ENCODE data around the gene ANKRD29. TPM values are rescaled to one million over a fixed set of nuclear protein-coding genes. Genes with fewer than 3 reads are reported as not detected.

ANKRD29 gene
- total and polyA plus RNA-seq, 10 of the 15 experiments (the other 5 are each of a cell fraction or from before 2014, with no cell fraction given): 0.53 to 9.2 (median 1.6) TPM

- TF ChIP-seq, protein P1, sequence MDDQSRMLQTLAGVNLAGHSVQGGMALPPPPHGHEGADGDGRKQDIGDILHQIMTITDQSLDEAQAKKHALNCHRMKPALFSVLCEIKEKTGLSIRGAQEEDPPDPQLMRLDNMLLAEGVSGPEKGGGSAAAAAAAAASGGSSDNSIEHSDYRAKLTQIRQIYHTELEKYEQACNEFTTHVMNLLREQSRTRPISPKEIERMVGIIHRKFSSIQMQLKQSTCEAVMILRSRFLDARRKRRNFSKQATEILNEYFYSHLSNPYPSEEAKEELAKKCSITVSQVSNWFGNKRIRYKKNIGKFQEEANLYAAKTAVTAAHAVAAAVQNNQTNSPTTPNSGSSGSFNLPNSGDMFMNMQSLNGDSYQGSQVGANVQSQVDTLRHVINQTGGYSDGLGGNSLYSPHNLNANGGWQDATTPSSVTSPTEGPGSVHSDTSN (IDR thresholded peaks at IDR 0.05; ENCODE audit: insufficient replicate concordance, low read depth, low read length): no peak
- TF ChIP-seq, protein P2, sequence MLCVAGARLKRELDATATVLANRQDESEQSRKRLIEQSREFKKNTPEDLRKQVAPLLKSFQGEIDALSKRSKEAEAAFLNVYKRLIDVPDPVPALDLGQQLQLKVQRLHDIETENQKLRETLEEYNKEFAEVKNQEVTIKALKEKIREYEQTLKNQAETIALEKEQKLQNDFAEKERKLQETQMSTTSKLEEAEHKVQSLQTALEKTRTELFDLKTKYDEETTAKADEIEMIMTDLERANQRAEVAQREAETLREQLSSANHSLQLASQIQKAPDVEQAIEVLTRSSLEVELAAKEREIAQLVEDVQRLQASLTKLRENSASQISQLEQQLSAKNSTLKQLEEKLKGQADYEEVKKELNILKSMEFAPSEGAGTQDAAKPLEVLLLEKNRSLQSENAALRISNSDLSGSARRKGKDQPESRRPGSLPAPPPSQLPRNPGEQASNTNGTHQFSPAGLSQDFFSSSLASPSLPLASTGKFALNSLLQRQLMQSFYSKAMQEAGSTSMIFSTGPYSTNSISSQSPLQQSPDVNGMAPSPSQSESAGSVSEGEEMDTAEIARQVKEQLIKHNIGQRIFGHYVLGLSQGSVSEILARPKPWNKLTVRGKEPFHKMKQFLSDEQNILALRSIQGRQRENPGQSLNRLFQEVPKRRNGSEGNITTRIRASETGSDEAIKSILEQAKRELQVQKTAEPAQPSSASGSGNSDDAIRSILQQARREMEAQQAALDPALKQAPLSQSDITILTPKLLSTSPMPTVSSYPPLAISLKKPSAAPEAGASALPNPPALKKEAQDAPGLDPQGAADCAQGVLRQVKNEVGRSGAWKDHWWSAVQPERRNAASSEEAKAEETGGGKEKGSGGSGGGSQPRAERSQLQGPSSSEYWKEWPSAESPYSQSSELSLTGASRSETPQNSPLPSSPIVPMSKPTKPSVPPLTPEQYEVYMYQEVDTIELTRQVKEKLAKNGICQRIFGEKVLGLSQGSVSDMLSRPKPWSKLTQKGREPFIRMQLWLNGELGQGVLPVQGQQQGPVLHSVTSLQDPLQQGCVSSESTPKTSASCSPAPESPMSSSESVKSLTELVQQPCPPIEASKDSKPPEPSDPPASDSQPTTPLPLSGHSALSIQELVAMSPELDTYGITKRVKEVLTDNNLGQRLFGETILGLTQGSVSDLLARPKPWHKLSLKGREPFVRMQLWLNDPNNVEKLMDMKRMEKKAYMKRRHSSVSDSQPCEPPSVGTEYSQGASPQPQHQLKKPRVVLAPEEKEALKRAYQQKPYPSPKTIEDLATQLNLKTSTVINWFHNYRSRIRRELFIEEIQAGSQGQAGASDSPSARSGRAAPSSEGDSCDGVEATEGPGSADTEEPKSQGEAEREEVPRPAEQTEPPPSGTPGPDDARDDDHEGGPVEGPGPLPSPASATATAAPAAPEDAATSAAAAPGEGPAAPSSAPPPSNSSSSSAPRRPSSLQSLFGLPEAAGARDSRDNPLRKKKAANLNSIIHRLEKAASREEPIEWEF (IDR thresholded peaks at IDR 0.05; ENCODE audit: insufficient replicate concordance, low read depth, low read length): no peak
- TF ChIP-seq CBFB (IDR thresholded peaks at IDR 0.05; ENCODE audit: low read depth) (no peak), YBX1 (IDR thresholded peaks at IDR 0.05) (no peak), GATAD2B (conservative IDR thresholded peaks at IDR 0.05; ENCODE audit: low read depth) (no peak), TCF7 (IDR thresholded peaks at IDR 0.05; ENCODE audit: borderline replicate concordance) (no peak)
- TF ChIP-seq, protein P3, sequence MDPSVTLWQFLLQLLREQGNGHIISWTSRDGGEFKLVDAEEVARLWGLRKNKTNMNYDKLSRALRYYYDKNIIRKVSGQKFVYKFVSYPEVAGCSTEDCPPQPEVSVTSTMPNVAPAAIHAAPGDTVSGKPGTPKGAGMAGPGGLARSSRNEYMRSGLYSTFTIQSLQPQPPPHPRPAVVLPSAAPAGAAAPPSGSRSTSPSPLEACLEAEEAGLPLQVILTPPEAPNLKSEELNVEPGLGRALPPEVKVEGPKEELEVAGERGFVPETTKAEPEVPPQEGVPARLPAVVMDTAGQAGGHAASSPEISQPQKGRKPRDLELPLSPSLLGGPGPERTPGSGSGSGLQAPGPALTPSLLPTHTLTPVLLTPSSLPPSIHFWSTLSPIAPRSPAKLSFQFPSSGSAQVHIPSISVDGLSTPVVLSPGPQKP (IDR thresholded peaks at IDR 0.05; ENCODE audit: low read depth, low read length): no peak
Measured at GRCh38 chr18:23565916-23566547, 96.7 kb downstream of the ANKRD29 start (continued).
